ENCODE measurements around the gene HNRNPL.

DNA sequence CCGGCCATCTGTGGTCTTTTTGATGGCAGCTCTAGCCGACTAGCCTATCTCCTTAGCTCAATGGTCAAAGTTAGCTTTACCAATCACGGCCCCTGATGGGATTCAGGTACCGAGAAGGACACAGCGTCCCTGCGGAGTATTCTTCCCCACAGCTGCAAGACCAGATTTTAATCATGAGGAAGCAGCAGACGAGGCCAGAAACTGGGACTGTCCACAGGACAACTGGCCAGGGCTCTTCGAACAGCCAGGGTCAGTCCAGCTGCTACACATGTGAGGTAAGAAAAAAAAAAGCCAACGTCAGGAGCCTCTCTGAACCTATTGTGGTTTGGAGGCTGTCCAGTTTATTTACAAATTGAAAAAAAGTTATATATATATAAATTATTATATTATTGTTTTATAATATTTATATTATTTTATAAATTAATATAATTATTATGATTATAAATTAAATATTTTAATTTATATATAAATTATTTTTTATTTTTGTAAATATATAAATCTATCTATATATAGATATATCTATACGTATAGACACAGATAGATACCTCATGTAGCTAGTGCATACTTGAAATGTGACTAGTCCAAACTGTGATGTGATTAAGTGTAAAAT lies 17.5 kb upstream of the HNRNPL start:
- TF ChIP-seq, protein P1, sequence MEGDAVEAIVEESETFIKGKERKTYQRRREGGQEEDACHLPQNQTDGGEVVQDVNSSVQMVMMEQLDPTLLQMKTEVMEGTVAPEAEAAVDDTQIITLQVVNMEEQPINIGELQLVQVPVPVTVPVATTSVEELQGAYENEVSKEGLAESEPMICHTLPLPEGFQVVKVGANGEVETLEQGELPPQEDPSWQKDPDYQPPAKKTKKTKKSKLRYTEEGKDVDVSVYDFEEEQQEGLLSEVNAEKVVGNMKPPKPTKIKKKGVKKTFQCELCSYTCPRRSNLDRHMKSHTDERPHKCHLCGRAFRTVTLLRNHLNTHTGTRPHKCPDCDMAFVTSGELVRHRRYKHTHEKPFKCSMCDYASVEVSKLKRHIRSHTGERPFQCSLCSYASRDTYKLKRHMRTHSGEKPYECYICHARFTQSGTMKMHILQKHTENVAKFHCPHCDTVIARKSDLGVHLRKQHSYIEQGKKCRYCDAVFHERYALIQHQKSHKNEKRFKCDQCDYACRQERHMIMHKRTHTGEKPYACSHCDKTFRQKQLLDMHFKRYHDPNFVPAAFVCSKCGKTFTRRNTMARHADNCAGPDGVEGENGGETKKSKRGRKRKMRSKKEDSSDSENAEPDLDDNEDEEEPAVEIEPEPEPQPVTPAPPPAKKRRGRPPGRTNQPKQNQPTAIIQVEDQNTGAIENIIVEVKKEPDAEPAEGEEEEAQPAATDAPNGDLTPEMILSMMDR (IDR thresholded peaks at IDR 0.05; ENCODE audit: poor library complexity, severe bottlenecking), result no peak
- no peak for TF ChIP-seq MXI1 (conservative IDR thresholded peaks at IDR 0.05; ENCODE audit: poor library complexity, severe bottlenecking)
- no peak for TF ChIP-seq EZH2 (IDR thresholded peaks at IDR 0.05; ENCODE audit: borderline replicate concordance, insufficient read depth, low read length, poor library complexity, severe bottlenecking)
- no peak for TF ChIP-seq POLR2AphosphoS5 (IDR thresholded peaks at IDR 0.05)
- TF ChIP-seq TAF1 (IDR thresholded peaks at IDR 0.05; ENCODE audit: low read depth), result no peak
- no peak for TF ChIP-seq RAD21 (conservative IDR thresholded peaks at IDR 0.05)

All from neural cell (in vitro differentiated cells).